ENCODE results near the gene CDH23.

The CDH23 gene

GRCh38 chr10:71486484-71487114, 89.9 kb downstream of the CDH23 start:
- DNase-seq (ENCODE audit: low read depth), result peak; percentile 12

DNA sequence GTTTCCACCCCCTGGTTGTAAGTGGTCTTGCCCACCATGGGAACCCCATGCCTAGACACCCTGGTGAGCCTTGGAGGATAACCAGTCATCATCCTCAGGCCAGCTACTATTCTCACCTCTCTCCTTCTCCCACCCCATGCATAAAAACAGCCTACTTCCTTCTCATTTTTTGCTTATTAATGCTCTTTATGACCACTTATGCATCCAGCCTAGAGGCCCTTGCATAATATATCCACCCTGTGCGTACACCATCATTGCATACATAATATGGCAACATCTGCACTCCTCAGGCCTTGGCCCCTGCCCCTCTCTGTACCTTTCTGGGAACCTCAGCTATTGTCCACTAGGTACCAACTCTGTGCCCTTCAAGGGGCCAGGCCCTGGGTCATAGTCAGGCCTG, 91.0 kb downstream of the CDH23 start:
- no peak for DNase-seq (ENCODE audit: low read depth)

GRCh38 chr10:71489077-71489476, 92.4 kb downstream of the CDH23 start:
- no peak for DNase-seq (ENCODE audit: low read depth)

GRCh38 chr10:71492872-71493271, 96.2 kb downstream of the CDH23 start:
- DNase-seq (ENCODE audit: low read depth), result no peak

- no peak for DNase-seq (ENCODE audit: low read depth)
Measured at GRCh38 chr10:71493741-71494140, 97.0 kb downstream of the CDH23 start.

- DNase-seq (ENCODE audit: low read depth), result no peak
Measured at GRCh38 chr10:71494476-71494875, 97.8 kb downstream of the CDH23 start.

GRCh38 chr10:71494980-71495381, 98.3 kb downstream of the CDH23 start:
- DNase-seq (ENCODE audit: low read depth), result no peak

DNA sequence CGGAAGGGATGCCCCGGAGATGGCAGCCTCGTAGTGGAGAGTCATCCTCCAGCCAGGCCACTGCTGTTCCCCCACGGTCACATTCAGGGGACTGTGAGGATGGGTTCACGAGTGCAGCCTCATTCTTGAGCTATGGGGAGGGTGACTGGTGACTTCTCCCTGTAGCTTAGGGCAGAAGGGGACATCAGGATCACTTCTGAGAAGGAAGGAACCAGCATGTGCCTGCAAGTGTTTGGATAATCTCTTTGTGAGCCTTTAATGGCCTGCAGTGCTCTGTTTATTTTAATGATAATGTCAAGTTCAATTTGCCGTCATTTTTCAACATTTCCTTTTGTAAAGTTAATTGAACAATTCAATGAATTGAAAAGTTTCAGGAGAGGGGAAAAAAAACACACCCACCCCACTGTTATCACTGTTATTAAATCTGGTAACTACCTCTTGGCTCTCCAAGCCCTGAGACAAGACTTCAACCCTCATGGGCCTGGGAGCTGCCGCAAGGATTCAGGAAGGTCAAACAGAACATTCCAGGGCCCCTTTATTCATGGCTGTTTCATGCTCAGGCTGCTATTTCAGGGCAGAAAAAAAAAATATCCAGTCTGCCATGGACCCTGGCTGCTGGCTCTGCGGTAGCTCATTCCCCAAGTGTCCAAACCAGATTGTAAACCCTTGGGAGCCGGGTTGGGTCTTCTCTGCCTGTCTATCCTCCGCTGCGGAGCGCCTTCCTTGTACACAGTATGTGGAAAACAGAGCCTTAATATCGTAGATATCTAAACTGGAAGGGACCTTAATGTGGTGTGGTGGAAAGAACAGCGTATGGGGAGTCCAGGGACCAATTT, 100.4 kb downstream of the CDH23 start:
- DNase-seq (ENCODE audit: low read depth), result no peak

DNA sequence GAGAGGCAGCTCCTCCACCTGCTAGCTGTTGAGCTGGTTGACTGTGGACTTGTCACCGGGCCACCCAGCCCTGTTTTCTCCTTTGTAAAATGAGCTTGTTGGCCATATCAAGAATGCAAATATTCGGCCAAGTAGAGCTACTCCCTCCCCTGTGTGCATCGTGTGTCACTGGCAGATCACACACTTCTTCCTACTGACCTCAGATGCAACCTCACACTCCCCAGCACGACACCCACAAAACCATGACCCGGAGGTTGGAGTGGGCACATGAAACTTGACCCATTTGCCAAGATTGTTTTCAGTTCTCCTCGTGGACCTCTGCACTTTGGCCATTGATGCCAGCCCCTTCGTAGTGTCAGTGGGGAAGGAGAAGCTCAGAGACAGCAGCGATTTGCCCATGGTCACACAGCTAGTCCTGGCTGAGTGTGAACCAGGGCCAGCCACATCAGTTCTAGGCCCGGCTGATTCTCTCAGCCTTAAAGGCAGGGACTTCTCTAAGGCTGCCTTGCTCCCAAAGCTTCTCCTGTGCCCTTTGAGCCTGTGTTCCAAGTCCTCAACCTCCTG, 101.1 kb downstream of the CDH23 start:
- no peak for DNase-seq (ENCODE audit: low read depth)

DNA sequence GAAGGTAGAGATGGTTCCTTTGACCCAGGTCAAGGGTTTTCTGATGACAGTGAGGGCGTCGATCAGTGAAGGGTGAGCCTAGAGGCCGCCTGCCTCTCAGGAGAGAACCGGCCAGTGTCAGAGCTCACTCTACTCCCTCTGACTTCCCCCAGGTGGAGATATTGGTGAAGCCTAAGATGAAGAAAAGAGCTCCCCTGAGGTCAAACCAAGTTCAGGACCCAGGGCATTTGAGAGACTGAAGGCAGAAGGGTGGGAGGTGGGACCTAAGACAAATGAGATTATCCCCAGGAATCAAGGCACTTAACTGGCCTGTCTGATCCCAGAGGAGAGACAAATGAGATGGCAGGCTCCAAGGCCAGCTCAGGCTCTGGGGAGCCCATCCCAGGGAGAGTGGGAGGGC, 104.7 kb downstream of the CDH23 start:
- no peak for DNase-seq (ENCODE audit: low read depth)

GRCh38 chr10:71502190-71502589, 105.5 kb downstream of the CDH23 start:
- DNase-seq (ENCODE audit: low read depth), result no peak

DNA sequence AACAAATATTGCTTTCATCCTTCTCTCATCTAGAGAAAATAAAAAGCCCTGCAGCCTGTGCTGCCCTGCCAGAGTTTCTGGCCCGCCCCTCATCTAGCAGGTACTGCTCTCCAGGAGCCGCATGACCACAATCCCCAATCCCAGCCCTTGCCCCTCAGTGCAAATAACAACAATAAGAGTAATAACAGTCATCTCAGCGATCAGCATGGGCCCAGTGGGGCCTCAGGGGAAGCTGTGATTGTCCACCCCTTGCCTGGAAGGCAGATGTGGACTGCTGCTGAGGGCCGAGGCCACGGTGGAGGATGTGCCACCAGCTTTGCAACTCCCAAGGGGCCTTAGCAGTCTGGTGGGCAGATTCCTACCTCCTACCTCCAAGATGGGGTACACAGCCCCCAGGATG, 106.1 kb downstream of the CDH23 start:
- no peak for DNase-seq (ENCODE audit: low read depth)

- DNase-seq (ENCODE audit: low read depth), result no peak
Measured at GRCh38 chr10:71504168-71504567, 107.4 kb downstream of the CDH23 start.

DNA sequence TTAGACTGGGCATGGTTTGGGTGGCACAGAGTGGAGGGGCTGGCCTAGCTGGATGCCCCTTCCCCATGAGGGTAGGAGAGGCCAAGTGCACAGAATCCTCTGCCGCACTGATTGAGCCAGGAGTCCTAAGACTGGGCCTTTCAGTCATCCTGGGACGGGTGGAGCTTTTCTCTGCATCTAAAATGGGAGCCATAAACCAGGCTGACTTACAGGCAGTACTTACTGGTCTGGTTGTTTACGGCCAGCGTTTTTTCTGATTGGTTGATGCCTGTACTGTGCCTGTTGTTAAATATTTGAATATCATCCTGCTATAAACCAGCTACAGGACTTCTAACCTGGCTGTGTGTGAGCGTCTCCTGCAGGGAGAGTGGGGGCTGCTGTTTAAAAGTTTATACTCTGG, 107.8 kb downstream of the CDH23 start:
- DNase-seq (ENCODE audit: low read depth), result no peak

- DNase-seq (ENCODE audit: low read depth), result no peak
Measured at GRCh38 chr10:71505862-71506261, 109.1 kb downstream of the CDH23 start.

DNA sequence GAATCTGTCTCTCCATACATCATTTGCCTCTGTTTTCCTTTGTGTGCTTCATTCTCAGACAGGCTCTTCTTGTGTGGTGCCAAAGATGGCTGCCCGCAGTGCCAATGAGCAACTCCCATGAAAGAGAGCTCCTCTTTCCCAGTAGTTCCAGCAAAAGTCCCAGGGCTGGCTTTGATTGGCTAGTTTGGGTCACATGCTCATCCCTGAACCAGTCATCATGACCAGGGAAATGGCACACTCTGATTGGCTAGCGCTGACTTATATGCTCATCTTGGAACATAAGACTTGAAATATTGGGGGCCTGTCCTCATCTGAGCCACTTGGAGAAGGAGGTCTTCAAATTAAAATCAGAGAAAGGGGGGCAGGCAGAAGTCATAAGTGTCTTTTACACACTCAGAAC, 112.7 kb downstream of the CDH23 start:
- DNase-seq (ENCODE audit: low read depth), result no peak

DNA sequence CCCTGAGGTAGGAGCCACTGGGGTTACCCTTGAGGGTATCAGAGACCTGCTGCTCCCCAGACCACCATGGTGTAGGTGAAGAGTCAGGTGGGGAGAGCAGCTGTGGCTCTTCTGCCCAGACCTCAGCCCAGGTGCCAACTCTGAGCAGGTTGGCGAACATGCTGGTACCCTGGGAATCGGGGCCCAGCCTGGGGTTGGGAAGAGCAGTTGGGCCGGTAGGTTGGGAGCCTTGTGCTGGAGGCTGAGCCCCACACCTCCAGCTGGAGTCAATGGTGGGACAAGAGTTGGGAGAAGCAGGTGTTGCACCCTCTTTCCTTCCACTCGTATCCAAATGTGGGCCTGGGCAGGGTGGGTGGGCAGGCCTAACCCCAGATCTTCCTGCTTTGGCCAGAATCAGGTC, 114.5 kb downstream of the CDH23 start:
- no peak for DNase-seq (ENCODE audit: low read depth)

- DNase-seq (ENCODE audit: low read depth), result no peak
Measured at GRCh38 chr10:71512312-71512711, 115.6 kb downstream of the CDH23 start.

GRCh38 chr10:71512761-71513539, 116.2 kb downstream of the CDH23 start:
- no peak for DNase-seq (ENCODE audit: low read depth)

DNA sequence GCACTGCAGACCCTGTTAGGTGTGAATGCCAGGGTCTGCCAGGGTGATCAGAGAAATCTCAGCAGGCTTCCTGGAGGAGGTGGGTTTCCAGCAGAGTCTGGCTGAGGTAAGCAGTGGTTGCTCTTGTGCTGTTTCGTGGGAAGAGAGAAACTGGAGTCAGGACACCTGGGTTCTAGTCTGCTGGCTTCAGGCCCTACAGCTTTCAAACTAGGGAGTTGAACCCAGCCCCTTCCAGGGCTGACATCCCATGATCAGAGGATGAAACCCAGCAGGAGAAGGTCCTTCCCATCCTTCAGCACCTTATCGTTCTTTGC, 116.8 kb downstream of the CDH23 start:
- DNase-seq (ENCODE audit: low read depth), result no peak

- no peak for DNase-seq (ENCODE audit: low read depth)
Measured at GRCh38 chr10:71513936-71514335, 117.2 kb downstream of the CDH23 start.

DNA sequence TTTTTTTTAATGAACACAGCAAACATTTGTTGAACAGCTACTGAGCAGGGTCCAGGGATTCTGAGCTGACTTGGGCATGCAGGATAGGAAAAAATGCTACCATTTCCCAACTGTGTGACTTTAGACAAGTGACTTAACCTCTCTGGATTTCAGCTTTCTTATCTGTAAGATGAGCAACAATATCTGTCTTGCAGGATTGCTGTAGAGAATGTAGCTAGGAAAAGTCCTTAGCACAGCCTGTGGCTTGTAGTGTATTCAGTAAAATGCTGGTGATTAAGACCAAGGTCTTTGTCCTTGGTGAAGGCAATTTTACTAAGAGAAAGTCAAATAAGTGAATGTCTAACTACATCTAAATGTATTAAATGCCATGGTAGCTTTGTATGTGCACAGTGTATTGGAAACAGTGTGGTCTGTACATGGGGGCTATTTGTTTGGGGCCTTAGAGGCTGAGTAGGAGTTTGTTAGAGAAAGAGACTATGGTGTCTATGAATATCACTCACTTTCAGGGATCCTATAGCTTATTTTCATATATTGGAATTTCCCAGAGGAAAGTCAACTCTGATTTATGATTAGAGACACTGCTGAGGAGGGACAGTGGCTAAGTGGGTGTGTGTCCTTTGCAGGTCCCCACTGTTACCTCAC, 118.9 kb downstream of the CDH23 start:
- no peak for DNase-seq (ENCODE audit: low read depth)
